Measurements from ENCODE around the gene DENND4B.

DNA sequence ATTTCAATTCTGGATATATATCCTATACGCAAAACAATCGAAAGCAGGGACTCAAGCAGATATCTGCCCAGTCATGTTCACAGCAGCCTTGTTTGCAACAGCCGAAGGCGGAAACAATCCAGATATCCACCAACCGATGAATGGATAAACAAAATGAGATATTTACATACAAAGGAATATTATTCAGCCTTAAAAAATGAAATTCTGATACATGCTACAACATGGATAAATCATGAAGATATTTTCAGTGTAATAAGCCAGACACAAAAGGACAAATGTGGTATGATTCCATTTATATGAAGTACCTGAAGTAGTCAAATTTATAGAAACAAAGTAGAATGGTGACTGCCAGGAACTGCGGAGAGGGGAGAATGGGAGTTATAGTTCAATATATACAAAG lies 39.4 kb downstream of the DENND4B start:
- TF ChIP-seq, protein P1, sequence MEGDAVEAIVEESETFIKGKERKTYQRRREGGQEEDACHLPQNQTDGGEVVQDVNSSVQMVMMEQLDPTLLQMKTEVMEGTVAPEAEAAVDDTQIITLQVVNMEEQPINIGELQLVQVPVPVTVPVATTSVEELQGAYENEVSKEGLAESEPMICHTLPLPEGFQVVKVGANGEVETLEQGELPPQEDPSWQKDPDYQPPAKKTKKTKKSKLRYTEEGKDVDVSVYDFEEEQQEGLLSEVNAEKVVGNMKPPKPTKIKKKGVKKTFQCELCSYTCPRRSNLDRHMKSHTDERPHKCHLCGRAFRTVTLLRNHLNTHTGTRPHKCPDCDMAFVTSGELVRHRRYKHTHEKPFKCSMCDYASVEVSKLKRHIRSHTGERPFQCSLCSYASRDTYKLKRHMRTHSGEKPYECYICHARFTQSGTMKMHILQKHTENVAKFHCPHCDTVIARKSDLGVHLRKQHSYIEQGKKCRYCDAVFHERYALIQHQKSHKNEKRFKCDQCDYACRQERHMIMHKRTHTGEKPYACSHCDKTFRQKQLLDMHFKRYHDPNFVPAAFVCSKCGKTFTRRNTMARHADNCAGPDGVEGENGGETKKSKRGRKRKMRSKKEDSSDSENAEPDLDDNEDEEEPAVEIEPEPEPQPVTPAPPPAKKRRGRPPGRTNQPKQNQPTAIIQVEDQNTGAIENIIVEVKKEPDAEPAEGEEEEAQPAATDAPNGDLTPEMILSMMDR (conservative IDR thresholded peaks at IDR 0.05; ENCODE audit: low read depth, low read length), result no peak
- TF ChIP-seq FOS (IDR thresholded peaks at IDR 0.05; ENCODE audit: low read depth, low read length) (no peak), POLR2A (IDR thresholded peaks at IDR 0.05; ENCODE audit: low read depth, low read length) (no peak), RAD21 (IDR thresholded peaks at IDR 0.05; ENCODE audit: low read length) (no peak), MAZ (IDR thresholded peaks at IDR 0.05; ENCODE audit: borderline replicate concordance, low read depth, low read length) (no peak), CHD1 (IDR thresholded peaks at IDR 0.05; ENCODE audit: low read depth, low read length) (no peak), CEBPB (IDR thresholded peaks at IDR 0.05; ENCODE audit: low read depth, low read length) (no peak), SMC3 (IDR thresholded peaks at IDR 0.05; ENCODE audit: low read depth, low read length) (no peak), RCOR1 (IDR thresholded peaks at IDR 0.05; ENCODE audit: insufficient replicate concordance, low read length) (no peak)
- TF ChIP-seq, protein P2, sequence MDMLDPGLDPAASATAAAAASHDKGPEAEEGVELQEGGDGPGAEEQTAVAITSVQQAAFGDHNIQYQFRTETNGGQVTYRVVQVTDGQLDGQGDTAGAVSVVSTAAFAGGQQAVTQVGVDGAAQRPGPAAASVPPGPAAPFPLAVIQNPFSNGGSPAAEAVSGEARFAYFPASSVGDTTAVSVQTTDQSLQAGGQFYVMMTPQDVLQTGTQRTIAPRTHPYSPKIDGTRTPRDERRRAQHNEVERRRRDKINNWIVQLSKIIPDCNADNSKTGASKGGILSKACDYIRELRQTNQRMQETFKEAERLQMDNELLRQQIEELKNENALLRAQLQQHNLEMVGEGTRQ (IDR thresholded peaks at IDR 0.05; ENCODE audit: low read depth, low read length), result no peak
